Osteocyte (in vitro differentiated cells): ENCODE data around the gene TTC21A. TPM values are rescaled to one million over a fixed set of nuclear protein-coding genes. Genes with fewer than 3 reads are reported as not detected.
A peak's percentile ranks its signal among the peaks of the same experiment; 100 is the strongest.

Experiments used
- DNase-seq: peaks from one replicate; pipeline ENCODE4 v3.0.0; 2021; ENCODE audit warnings: mixed read lengths; ENCODE audit not compliant: unreplicated experiment; ENCODE audit errors: extremely low spot score
- H3K27ac Mint-ChIP-seq: one replicate; pipeline ENCODE4 v1.8.0; 2021; ENCODE audit warnings: mild to moderate bottlenecking, mixed read lengths; ENCODE audit not compliant: unreplicated experiment
- H3K27me3 Mint-ChIP-seq: one replicate; pipeline ENCODE4 v1.8.0; 2021; ENCODE audit warnings: mixed read lengths; ENCODE audit not compliant: unreplicated experiment
- H3K36me3 Mint-ChIP-seq: one replicate; pipeline ENCODE4 v1.8.0; 2021; ENCODE audit warnings: mixed read lengths; ENCODE audit not compliant: unreplicated experiment
- H3K4me1 Mint-ChIP-seq: one replicate; pipeline ENCODE4 v1.8.0; 2021; ENCODE audit warnings: mixed read lengths; ENCODE audit not compliant: unreplicated experiment
- H3K4me3 Mint-ChIP-seq: one replicate; pipeline ENCODE4 v1.8.0; 2021; ENCODE audit warnings: mild to moderate bottlenecking, moderate library complexity, mixed read lengths; ENCODE audit not compliant: unreplicated experiment
- H3K9me3 Mint-ChIP-seq: one replicate; pipeline ENCODE4 v1.8.0; 2021; ENCODE audit warnings: mixed read lengths; ENCODE audit not compliant: unreplicated experiment
- total RNA-seq: library from RNA; stranded (reverse); gene quantifications from 2 replicates; pipeline ENCODE4 v1.2.1, GENCODE V29; 2021
- TF ChIP-seq, protein P1 (sequence below): fragments of 200-600 bp; sonication (generic); IDR thresholded peaks from 2 replicates; pipeline ENCODE4 v1.5.0; 2021; ENCODE audit warnings: antibody characterized with exemption, mild to moderate bottlenecking, moderate library complexity

TTC21A gene
- total RNA-seq, 1 donor from 2014 or later: 10.3 TPM

DNA sequence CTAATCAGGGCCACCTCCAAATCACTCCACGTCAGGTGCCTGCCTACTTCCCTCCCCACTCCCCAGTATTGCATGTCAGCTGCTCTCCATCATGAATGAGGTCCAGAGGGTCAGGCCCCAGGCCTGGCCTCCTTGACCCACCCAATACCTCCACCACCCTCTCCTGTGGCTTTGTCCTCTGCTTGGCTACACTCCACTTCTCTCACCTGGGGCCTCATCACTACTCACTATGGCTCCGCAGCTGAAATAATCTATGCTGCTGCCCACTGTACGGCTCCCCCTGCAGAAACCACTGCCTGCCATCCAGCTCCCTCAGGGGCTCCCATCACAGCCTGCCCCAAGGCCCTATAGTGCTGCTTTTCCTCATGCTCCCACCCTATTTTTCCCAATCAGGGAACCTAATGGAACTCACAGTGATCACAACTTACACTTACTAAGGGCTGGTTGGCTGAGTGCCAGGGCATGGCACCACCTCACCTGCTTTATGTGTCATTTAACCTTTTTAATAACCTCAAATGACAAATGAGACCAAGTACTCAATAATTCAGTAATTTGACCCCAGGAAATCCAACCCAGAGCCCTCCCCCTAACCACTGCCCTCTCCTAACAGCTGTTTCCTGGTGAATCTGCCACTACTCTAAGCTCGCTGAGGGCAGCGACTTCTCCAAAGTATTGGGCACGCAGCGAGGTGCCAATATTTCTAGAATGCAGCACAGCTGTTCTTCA lies 2.4 kb upstream of the TTC21A start:
- H3K9me3 Mint-ChIP-seq: no peaks in the 10 kb centered on the region
- peak; percentile 75 for DNase-seq
- H3K4me1 Mint-ChIP-seq: peaks cover 41% of the 10 kb centered on the region
- no peaks in the 10 kb centered on the region for H3K27me3 Mint-ChIP-seq
- TF ChIP-seq, protein P1, sequence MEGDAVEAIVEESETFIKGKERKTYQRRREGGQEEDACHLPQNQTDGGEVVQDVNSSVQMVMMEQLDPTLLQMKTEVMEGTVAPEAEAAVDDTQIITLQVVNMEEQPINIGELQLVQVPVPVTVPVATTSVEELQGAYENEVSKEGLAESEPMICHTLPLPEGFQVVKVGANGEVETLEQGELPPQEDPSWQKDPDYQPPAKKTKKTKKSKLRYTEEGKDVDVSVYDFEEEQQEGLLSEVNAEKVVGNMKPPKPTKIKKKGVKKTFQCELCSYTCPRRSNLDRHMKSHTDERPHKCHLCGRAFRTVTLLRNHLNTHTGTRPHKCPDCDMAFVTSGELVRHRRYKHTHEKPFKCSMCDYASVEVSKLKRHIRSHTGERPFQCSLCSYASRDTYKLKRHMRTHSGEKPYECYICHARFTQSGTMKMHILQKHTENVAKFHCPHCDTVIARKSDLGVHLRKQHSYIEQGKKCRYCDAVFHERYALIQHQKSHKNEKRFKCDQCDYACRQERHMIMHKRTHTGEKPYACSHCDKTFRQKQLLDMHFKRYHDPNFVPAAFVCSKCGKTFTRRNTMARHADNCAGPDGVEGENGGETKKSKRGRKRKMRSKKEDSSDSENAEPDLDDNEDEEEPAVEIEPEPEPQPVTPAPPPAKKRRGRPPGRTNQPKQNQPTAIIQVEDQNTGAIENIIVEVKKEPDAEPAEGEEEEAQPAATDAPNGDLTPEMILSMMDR: no peak
- peak overlapping the region; percentile 92 for H3K4me3 Mint-ChIP-seq
- H3K36me3 Mint-ChIP-seq: peaks cover 6% of the 10 kb centered on the region
- peak overlapping the region; percentile 48 for H3K27ac Mint-ChIP-seq

DNA sequence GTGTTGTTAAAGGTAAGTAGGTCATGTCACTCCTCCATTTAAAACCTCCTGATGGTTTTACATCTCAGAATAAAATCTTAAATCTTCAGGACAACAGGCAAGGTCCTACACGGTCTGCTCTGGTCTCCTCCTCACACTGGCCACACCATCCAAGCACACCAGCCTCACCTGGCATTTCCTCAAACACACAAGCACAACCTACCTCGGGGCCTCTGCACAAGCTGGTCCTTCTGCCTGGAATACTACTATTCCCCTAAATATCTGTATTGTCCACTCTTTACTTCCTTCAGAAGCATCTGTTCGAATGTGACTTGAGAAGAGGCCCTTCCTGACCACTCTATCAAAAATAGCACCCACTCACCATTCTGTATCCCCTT lies 1.8 kb upstream of the TTC21A start:
- H3K4me3 Mint-ChIP-seq: peak overlapping the region; percentile 92
- no peak for DNase-seq
- H3K9me3 Mint-ChIP-seq: no peaks in the 10 kb centered on the region
- peaks cover 4% of the 10 kb centered on the region for H3K36me3 Mint-ChIP-seq
- peaks cover 41% of the 10 kb centered on the region for H3K4me1 Mint-ChIP-seq
- peak overlapping the region; percentile 79 for H3K27ac Mint-ChIP-seq
- no peaks in the 10 kb centered on the region for H3K27me3 Mint-ChIP-seq
- TF ChIP-seq, protein P1: no peak

DNA sequence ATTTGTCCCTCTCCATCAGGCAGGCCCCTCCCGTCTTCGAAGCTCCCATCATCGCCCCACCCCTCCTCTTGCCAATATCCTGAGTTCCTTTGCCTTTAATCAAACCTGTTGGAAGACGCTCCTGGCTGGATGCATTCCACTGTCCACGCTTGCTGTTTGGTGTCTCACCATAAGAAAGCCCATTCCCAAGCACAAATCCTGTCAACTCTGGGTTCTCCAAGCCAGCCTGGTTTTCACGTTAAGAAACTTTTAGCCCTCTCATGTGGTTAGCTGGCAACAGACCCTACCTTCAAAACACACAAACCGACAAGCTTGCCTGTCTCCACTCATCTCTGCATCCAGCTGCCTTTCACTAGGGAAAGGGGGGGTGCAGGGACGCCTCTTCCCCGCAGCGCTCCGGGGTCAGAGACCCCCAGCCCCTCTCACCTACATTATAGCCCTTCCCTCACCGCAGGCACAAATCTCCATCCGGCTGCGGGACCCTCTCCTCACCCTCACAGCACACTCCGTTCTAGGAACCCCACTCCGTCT lies 1.1 kb upstream of the TTC21A start:
- peaks cover 39% of the 10 kb centered on the region for H3K4me1 Mint-ChIP-seq

DNA sequence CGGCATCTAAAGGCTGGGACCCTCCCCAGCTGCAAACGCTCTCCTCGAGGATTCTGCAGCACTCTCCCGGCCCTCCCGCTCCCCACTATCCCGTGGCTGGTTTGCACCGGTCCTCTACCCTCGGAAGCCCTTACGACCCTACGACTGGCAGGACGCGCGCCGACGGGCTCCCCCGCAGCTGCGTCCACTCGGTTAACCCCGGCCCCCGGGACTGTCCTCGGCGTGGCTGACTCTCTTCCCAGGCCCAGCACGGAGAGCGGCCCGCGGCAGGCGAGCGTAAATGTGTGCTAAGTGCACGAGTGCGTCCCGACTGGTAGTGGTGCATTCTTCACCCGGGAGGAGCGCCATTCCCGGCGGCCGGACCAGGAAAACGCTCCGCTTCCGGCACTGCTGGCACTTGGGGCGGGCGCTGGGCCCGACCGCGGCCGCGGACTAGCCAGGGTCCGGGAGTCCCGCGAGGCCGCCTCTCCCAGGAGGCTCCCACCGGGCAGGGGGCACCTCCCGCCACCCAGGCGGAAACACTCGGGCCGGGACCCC lies 561 bp upstream of the TTC21A start:
- peaks cover 39% of the 10 kb centered on the region for H3K4me1 Mint-ChIP-seq
- no peaks in the 10 kb centered on the region for H3K27me3 Mint-ChIP-seq
- DNase-seq: peak; percentile 86
- peaks cover 2% of the 10 kb centered on the region for H3K36me3 Mint-ChIP-seq
- H3K27ac Mint-ChIP-seq: peak overlapping the region; percentile 79
- H3K9me3 Mint-ChIP-seq: no peaks in the 10 kb centered on the region
- TF ChIP-seq, protein P1: no peak
- H3K4me3 Mint-ChIP-seq: peak overlapping the region; percentile 92

More for the DNA sequence above, 1.1 kb upstream of the TTC21A start:
- H3K36me3 Mint-ChIP-seq: peaks cover 2% of the 10 kb centered on the region
- H3K4me3 Mint-ChIP-seq: peak overlapping the region; percentile 92
- TF ChIP-seq, protein P1: no peak
- H3K27me3 Mint-ChIP-seq: no peaks in the 10 kb centered on the region
- no peaks in the 10 kb centered on the region for H3K9me3 Mint-ChIP-seq
- peak overlapping the region; percentile 79 for H3K27ac Mint-ChIP-seq
- DNase-seq: no peak

DNA sequence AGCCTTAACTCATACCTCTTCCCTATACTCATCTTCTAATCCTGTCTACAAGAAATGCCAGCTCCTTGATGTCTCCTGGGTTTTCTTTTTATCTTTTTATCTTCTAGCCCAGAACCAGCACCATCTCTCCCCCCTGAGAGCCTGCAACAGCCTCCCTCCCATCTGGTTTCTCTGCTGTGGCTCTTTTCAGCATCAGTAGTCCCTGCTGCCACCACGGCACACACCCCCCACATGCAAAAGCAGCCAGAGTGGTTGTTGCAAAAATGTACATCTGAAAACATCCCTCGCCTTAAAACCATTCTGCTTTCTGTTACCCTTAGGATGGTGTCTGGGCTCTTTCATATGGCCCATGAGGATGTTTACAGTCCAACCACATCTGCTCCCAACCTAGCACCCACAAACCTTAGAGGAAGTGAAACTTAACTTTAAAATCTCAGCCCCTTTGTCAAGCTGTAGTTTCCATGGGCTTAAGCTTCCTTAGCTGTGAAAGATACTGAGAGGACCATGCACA lies 775 bp downstream of the TTC21A start:
- DNase-seq: no peak
- no peaks in the 10 kb centered on the region for H3K27me3 Mint-ChIP-seq
- peak overlapping the region; percentile 95 for H3K27ac Mint-ChIP-seq
- peak overlapping the region; percentile 94 for H3K4me3 Mint-ChIP-seq
- TF ChIP-seq, protein P1: no peak
- peaks cover 33% of the 10 kb centered on the region for H3K4me1 Mint-ChIP-seq
- H3K36me3 Mint-ChIP-seq: peaks cover 2% of the 10 kb centered on the region
- H3K9me3 Mint-ChIP-seq: no peaks in the 10 kb centered on the region
